GM12873 (cell line): ENCODE results near the gene CNIH4.

Experiments used
- TF ChIP-seq, protein P1 (sequence below): IDR thresholded peaks from 2 replicates; pipeline ENCODE4 v1.5.1; 2012; ENCODE audit warnings: low read depth, mild to moderate bottlenecking, moderate library complexity, low read length, control low read depth; ENCODE audit not compliant: insufficient read depth; ENCODE audit errors: missing control alignments

Gene CNIH4

GRCh38 chr1:224356685-224357625 lies at the start of gene CNIH4:
Gene CNIH4 (plus strand): TSS chr1:224356879. CDS start chr1:224356925, 46 bp downstream.
- TF ChIP-seq, protein P1, sequence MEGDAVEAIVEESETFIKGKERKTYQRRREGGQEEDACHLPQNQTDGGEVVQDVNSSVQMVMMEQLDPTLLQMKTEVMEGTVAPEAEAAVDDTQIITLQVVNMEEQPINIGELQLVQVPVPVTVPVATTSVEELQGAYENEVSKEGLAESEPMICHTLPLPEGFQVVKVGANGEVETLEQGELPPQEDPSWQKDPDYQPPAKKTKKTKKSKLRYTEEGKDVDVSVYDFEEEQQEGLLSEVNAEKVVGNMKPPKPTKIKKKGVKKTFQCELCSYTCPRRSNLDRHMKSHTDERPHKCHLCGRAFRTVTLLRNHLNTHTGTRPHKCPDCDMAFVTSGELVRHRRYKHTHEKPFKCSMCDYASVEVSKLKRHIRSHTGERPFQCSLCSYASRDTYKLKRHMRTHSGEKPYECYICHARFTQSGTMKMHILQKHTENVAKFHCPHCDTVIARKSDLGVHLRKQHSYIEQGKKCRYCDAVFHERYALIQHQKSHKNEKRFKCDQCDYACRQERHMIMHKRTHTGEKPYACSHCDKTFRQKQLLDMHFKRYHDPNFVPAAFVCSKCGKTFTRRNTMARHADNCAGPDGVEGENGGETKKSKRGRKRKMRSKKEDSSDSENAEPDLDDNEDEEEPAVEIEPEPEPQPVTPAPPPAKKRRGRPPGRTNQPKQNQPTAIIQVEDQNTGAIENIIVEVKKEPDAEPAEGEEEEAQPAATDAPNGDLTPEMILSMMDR: no peak

- TF ChIP-seq, protein P1: no peak
These were observed 48.6 kb upstream of the CNIH4 start for GRCh38 chr1:224308064-224308463.

GRCh38 chr1:224312025-224312424 lies 44.7 kb upstream of the CNIH4 start:
- TF ChIP-seq, protein P1: no peak

GRCh38 chr1:224317383-224318045 lies 39.2 kb upstream of the CNIH4 start:
- TF ChIP-seq, protein P1: no peak

DNA sequence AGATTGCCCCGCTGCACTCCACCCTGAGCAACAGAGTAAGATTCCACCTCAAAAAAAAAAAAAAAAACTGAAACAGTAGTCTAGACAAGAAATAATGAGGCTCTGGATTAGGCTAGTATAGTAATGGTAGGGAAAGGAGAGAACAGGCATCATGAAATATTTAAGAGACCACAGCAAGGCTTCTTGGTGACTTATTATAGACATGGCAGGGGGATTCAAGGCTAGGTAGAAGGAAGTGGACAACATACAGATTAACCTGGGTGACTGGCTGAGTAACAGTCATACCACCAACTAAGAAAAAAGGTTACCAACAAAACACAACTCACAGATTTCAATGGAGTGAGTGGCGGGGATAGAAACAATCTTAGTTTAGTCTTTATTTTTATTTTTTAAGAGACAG lies 35.0 kb upstream of the CNIH4 start:
- TF ChIP-seq, protein P1: no peak

DNA sequence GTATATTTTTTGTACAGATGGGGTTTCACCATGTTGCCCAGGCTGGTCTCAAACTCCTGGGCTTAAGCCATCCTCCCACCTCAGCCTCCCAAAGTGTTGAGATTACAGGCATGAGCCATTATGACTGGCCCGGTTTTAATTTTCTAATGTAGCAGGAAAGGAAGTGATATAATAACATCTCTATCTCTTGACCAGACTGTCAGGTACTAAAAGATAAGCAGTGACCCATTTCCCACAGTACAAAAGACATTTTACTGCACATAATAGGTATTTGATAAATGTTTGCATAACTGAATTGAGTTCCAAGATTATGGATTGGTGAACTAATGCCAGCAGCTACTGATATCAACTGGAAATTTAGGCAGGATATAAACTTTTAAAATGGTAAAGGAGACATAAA lies 30.7 kb upstream of the CNIH4 start:
- TF ChIP-seq, protein P1: no peak

- TF ChIP-seq, protein P1: no peak
These were observed 28.0 kb upstream of the CNIH4 start for GRCh38 chr1:224328644-224329043.
